Activated T-helper 9 cell treated with anti-CD3 and anti-CD28 coated beads, Interleukin-2, amount 50 U/mL, for 16 hours (primary cell): ENCODE results near the gene OPHN1.

Experiments
- DNase-seq: peaks from one replicate; pipeline ENCODE4 v3.0.0-alpha.2; 2020; ENCODE audit warnings: low read depth

OPHN1 gene

GRCh38 chrX:68433155-68433980 lies at the start of gene OPHN1:
OPHN1 (minus strand) TSS chrX:68433495; CDS start chrX:68433020, 475 bp downstream.
- no peak for DNase-seq

GRCh38 chrX:68480969-68481368 lies 47.7 kb upstream of the OPHN1 start:
- DNase-seq, result no peak

GRCh38 chrX:68464796-68465195 lies 31.5 kb upstream of the OPHN1 start:
- DNase-seq, result no peak

GRCh38 chrX:68463880-68464279 lies 30.6 kb upstream of the OPHN1 start:
- no peak for DNase-seq

GRCh38 chrX:68462653-68463052 lies 29.4 kb upstream of the OPHN1 start:
- no peak for DNase-seq

- DNase-seq, result no peak
Observed at GRCh38 chrX:68462197-68462596, 28.9 kb upstream of the OPHN1 start.

GRCh38 chrX:68461576-68461975 lies 28.3 kb upstream of the OPHN1 start:
- no peak for DNase-seq

GRCh38 chrX:68461093-68461492 lies 27.8 kb upstream of the OPHN1 start:
- DNase-seq, result no peak

GRCh38 chrX:68455151-68455510 lies 21.8 kb upstream of the OPHN1 start:
- no peak for DNase-seq

GRCh38 chrX:68454476-68455150 lies 21.3 kb upstream of the OPHN1 start:
- no peak for DNase-seq

- DNase-seq, result no peak
Observed at GRCh38 chrX:68451720-68452119, 18.4 kb upstream of the OPHN1 start.

- no peak for DNase-seq
Observed at GRCh38 chrX:68443155-68443868, 10.0 kb upstream of the OPHN1 start.

- no peak for DNase-seq
Observed at GRCh38 chrX:68440940-68441339, 7.6 kb upstream of the OPHN1 start.

- no peak for DNase-seq
Observed at GRCh38 chrX:68440442-68440841, 7.1 kb upstream of the OPHN1 start.

- no peak for DNase-seq
Observed at GRCh38 chrX:68439341-68439740, 6.0 kb upstream of the OPHN1 start.

GRCh38 chrX:68438575-68438974 lies 5.3 kb upstream of the OPHN1 start:
- no peak for DNase-seq

- no peak for DNase-seq
Observed at GRCh38 chrX:68433981-68434299, 645 bp upstream of the OPHN1 start.

GRCh38 chrX:68432648-68433047 lies 647 bp downstream of the OPHN1 start:
- DNase-seq, result no peak

GRCh38 chrX:68431836-68432235 lies 1.5 kb downstream of the OPHN1 start:
- DNase-seq, result no peak

GRCh38 chrX:68429216-68429615 lies 4.1 kb downstream of the OPHN1 start:
- DNase-seq, result no peak

- no peak for DNase-seq
Observed at GRCh38 chrX:68428431-68428830, 4.9 kb downstream of the OPHN1 start.

GRCh38 chrX:68424719-68425118 lies 8.6 kb downstream of the OPHN1 start:
- DNase-seq, result no peak

GRCh38 chrX:68422478-68422877 lies 10.8 kb downstream of the OPHN1 start:
- no peak for DNase-seq
